ENCODE measurements around the gene KCNJ9. TPM values are rescaled to one million over a fixed set of nuclear protein-coding genes. Genes with fewer than 3 reads are reported as not detected.
A peak's percentile ranks its signal among the peaks of the same experiment; 100 is the strongest.

Gene KCNJ9
- total and polyA plus RNA-seq, 10 of the 15 experiments (the other 5 are each of a cell fraction or from before 2014, with no cell fraction given): 0.12 TPM; not detected in 9

- TF ChIP-seq ZNF687 (IDR thresholded peaks at IDR 0.05): no peak
- TF ChIP-seq ZBTB40 (IDR thresholded peaks at IDR 0.05; ENCODE audit: borderline replicate concordance): no peak
- 0 out of 2 replicates have a peak, but pooled peaks have one; percentile 33 for TF ChIP-seq GATAD2B (conservative IDR thresholded peaks at IDR 0.05; ENCODE audit: low read depth)
- no peak for TF ChIP-seq CEBPB (IDR thresholded peaks at IDR 0.05; ENCODE audit: borderline replicate concordance in 1 of 2, low read depth in 2 of 2, low read length in 2 of 2)
- TF ChIP-seq ATF7 (IDR thresholded peaks at IDR 0.05; ENCODE audit: low read depth): no peak
- TF ChIP-seq NFYA (IDR thresholded peaks at IDR 0.05; ENCODE audit: borderline replicate concordance, low read depth, low read length): no peak
- no peak for TF ChIP-seq BCLAF1 (IDR thresholded peaks at IDR 0.05)
- TF ChIP-seq JUND (IDR thresholded peaks at IDR 0.05; ENCODE audit: low read depth, low read length): no peak
Measured at GRCh38 chr1:160097911-160098851, 16.8 kb downstream of the KCNJ9 start, which contains the start of gene IGSF8 (continued).
